Adrenal gland (tissue), 12 donors: ENCODE data around the gene LAMA5. TPM values are rescaled to one million over a fixed set of nuclear protein-coding genes. Genes with fewer than 3 reads are reported as not detected.

ENCODE experiments used
- DNase-seq, 7 donors: peaks; one replicate each; pipeline ENCODE4 v3.0.0-alpha.2; 2019 to 2020
- H3K27ac ChIP-seq, 5 donors: fragments of 200-600 bp; sonication (generic) in 4 of 5; 1 replicate in 3 of 5; 2 replicates in 2 of 5; pipeline versions ENCODE4 v1.5.1 to v1.8.0; 2016 to 2020; ENCODE audit warnings: mild to moderate bottlenecking in 1 of 5
- H3K27me3 ChIP-seq: fragments of 200-600 bp; 2 replicates; pipeline ENCODE4 v1.8.0; 2021
- H3K36me3 ChIP-seq, 2 donors: fragments of 200-600 bp; replicated peaks in 1 of 2; 1 replicate in 1 of 2; 2 replicates in 1 of 2; pipeline versions ENCODE4 v1.5.1 to v1.8.0; 2018 to 2022
- H3K4me1 ChIP-seq, 2 donors: fragments of 200-600 bp; replicated peaks in 1 of 2; 1 replicate in 1 of 2; 2 replicates in 1 of 2; pipeline versions ENCODE4 v1.5.1 to v1.8.0; 2018 to 2021
- H3K4me3 ChIP-seq, 4 donors: fragments of 200-600 bp; sonication (generic) in 3 of 4; one replicate each; pipeline ENCODE4 v1.5.1; 2016 to 2018
- H3K9me3 ChIP-seq, 3 donors: fragments of 200-600 bp; sonication (generic) in 1 of 3; replicated peaks in 1 of 3; 1 replicate in 2 of 3; 2 replicates in 1 of 3; pipeline versions ENCODE4 v1.5.1 to v1.8.0; 2016 to 2021
- CTCF ChIP-seq, 6 experiments: fragments of 450-650 bp in 4 of 6; fragments of 200-600 bp in 2 of 6; sonication (generic) in 1 of 6; IDR thresholded peaks; 1 replicate in 5 of 6; 2 replicates in 1 of 6; pipeline versions ENCODE4 v1.5.1 to v1.8.0; 2016 to 2021; ENCODE audit warnings: antibody characterized with exemption in 6 of 6, mild to moderate bottlenecking in 2 of 6, moderate library complexity in 1 of 6
- POLR2A ChIP-seq, 2 donors: fragments of 450-650 bp; IDR thresholded peaks; one replicate each; pipeline ENCODE4 v1.6.1; 2017; ENCODE audit warnings: antibody characterized with exemption in 2 of 2, mild to moderate bottlenecking in 2 of 2, moderate library complexity in 1 of 2
- WGBS, 4 donors: extraction: QIAGEN DNeasy Blood & Tissue Kit in 2 of 4; methylation state at CpG; one replicate each; pipeline versions ENCODE4 v1.1.5 to v1.1.7; 2013 to 2017; 5-methylcytosine and 5-hydroxymethylcytosine counted together
- intact Hi-C, 2 donors: fragments of 100-400 bp; cut with DNase I; formaldehyde crosslinking; loops; one replicate each; pipeline versions ENCODE4 v1.14.1 to v1.15.0; 2022 to 2023
- polyA plus RNA-seq, 3 donors: library from polyadenylated mRNA; stranded (reverse); fragments of 200-250 nt in 2 of 3; fragments of 350-450 nt in 1 of 3; fragmentation: Illumina TruSeq in 1 of 3; extraction: RNeasy Lipid Tissue Mini Kit (QIAGEN cat#74804) in 1 of 3; gene quantifications; one replicate each; pipeline ENCODE4 v1.2.3, GENCODE V29; 2013 to 2014
- total RNA-seq, 9 donors: library from RNA; depleted of rRNA in 4 of 9; stranded (reverse); fragments of >200 nt in 4 of 9; fragments of 120-200 nt in 1 of 9; fragmentation: NEBNext Ultra II Directional in 1 of 9; extraction: Animal tissue kit (Norgen Biotek cat#: 25700) in 1 of 9; gene quantifications; one replicate each; pipeline versions ENCODE4 v1.1.0 to v1.2.4, GENCODE V29; 2013 to 2023
- donor health status: healthy with polysubstance abuse.
- donor health status: Bipolar disorder and iron deficiency.
- donor health status: DM: yes; HTN: yes; CAD: no.
- donor health status: DM: no; HTN: no; CAD: no.
- donor health status: DM: no; HTN: no; CAD: no.
- donor health status: DM: yes; HTN: yes; CAD: no.

The LAMA5 gene
- total and polyA plus RNA-seq, 12 donors, result 2.0 to 537 (median 100) TPM

GRCh38 chr20:62387933-62388635 is 21.0 kb upstream of the LAMA5 start:
- peak in 3 of 7 donors; percentile 53 to 62 (median 53) for DNase-seq
- Histone ChIP-seq H3K36me3 (peaks cover 0 to 22% of the 10 kb centered on the region in 2 donors), H3K27ac (peak overlapping the region in 3 of 5 donors; percentile 87 to 91 (median 90)), H3K9me3 (no peaks in the 10 kb centered on the region), H3K4me3 (peak overlapping the region in 2 of 4 donors; percentile 80 to 97), H3K4me1 (peaks cover 17 to 27% of the 10 kb centered on the region in 2 donors), H3K27me3 (no peaks in the 10 kb centered on the region)
- 42 to 51% (median 44%) methylated on average over 20 of the region's 20 CpGs for WGBS, 4 donors
- intact Hi-C loops, result loop anchor here in 1 of 2 donors (5.0 kb wide), 1 partner anchor 36 kb away; no protein-coding TSS in a partner anchor
- TF ChIP-seq CTCF (IDR thresholded peaks at IDR 0.05), result no peak
- peak in 1 of 2 donors; percentile 42 for TF ChIP-seq POLR2A (IDR thresholded peaks at IDR 0.05)

- no peak for TF ChIP-seq POLR2A (IDR thresholded peaks at IDR 0.05)
- TF ChIP-seq CTCF (IDR thresholded peaks at IDR 0.05), result no peak
- Histone ChIP-seq H3K36me3 (peaks cover 0 to 22% of the 10 kb centered on the region in 2 donors), H3K4me1 (peaks cover 17 to 27% of the 10 kb centered on the region in 2 donors), H3K9me3 (no peaks in the 10 kb centered on the region), H3K27me3 (no peaks in the 10 kb centered on the region), H3K4me3 (peak overlapping the region; percentile 26 to 97 (median 88)), H3K27ac (peak overlapping the region in 4 of 5 donors; percentile 84 to 91 (median 88))
- no peak for DNase-seq
- 2 to 4% (median 3%) methylated on average over 33 to 47 of the region's 47 CpGs for WGBS, 4 donors
- intact Hi-C loops, result loop anchor here in 1 of 2 donors (5.0 kb wide), 1 partner anchor 35 kb away; no protein-coding TSS in a partner anchor
Observed at GRCh38 chr20:62387219-62387913, 20.3 kb upstream of the LAMA5 start.

DNA sequence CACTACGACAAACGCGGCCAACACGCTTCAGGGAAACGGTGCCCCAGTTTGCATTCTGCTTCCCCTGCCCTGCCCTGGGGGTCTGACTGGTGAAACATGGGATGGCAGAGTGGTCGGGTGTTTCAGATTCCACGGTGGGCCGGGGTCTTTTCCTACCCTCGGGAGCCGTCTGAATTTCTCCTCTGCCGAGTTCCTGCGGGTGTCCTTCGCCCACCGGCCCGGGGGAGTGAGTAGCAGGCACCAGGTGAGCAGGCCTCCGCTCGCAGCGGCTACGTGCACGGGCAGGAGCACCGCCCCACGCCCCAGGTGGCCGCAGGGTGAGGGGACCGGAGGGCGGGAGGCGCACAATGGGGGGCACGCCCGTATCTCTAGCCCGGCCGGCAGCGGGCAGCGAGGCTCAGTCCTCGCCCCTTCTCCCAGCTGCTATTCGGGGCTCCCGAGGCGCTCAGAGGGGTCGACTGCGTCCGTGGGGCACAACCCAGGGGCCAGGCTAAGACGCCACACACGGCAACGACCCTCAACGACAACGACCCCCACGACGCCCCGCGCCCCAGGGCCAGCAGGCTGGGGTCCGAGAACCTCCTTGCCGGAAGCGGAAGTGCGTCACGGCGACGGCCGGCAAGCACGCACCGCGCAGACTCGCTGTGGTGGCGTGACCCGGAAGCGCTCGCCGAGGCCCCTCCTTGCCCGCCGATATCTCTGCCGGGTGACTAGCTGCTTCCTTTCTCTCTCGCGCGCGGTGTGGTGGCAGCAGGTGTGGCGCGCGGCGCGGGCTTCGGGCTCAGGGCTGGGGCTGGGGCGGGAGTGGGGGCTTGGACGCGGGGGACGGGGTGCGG is 19.5 kb upstream of the LAMA5 start, which contains the start of gene RPS21:
TSS of gene RPS21 (plus strand) at position 721 of the 836 bp plus-strand sequence. CDS start 236 bp downstream, outside the sequence.
- peak; percentile 92 to 97 (median 95) for DNase-seq
- TF ChIP-seq CTCF (IDR thresholded peaks at IDR 0.05) (no peak), POLR2A (IDR thresholded peaks at IDR 0.05) (peak; percentile 43 to 80)
- no peaks in the 10 kb centered on the region for H3K9me3 ChIP-seq
- no peaks in the 10 kb centered on the region for H3K27me3 ChIP-seq
- H3K4me1 ChIP-seq, result peaks cover 17 to 30% of the 10 kb centered on the region in 2 donors
- peaks cover 0 to 22% of the 10 kb centered on the region in 2 donors for H3K36me3 ChIP-seq
- peak within 1 kb of the TSS; percentile 54 to 91 (median 87) for H3K27ac ChIP-seq
- intact Hi-C loops, result loop anchor here in 1 of 2 donors (5.0 kb wide), 1 partner anchor 34 kb away; no protein-coding TSS in a partner anchor
- H3K4me3 ChIP-seq, result peak within 1 kb of the TSS; percentile 80 to 97 (median 88)
- 0 to 1% (median 1%) methylated on average over 14 to 83 of the region's 83 CpGs for WGBS, 4 donors
